AG09319 (cell line): ENCODE results near the gene CRIP1.
A peak's percentile ranks its signal among the peaks of the same experiment; 100 is the strongest.

Experiments
- DNase-seq: peaks from one replicate; pipeline ENCODE4 v3.0.0-alpha.2; 2010; ENCODE audit warnings: low read depth; ENCODE audit errors: extremely low read depth
- TF ChIP-seq, protein P1 (sequence below): IDR thresholded peaks from 2 replicates; pipeline ENCODE4 v1.5.1; 2011; ENCODE audit warnings: low read depth, mild to moderate bottlenecking, inconsistent platforms, low read length, moderate library complexity

CRIP1 gene

DNA sequence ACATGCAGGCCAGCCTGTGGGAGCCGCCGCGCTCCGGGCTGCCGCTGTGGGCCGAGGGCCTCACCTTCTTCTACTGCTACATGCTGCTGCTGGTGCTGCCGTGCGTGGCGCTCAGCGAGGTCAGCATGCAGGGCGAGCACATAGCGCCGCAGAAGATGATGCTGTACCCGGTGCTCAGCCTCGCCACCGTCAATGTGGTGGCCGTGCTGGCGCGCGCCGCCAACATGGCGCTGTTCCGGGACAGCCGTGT lies 42.6 kb downstream of the CRIP1 start:
- TF ChIP-seq, protein P1, sequence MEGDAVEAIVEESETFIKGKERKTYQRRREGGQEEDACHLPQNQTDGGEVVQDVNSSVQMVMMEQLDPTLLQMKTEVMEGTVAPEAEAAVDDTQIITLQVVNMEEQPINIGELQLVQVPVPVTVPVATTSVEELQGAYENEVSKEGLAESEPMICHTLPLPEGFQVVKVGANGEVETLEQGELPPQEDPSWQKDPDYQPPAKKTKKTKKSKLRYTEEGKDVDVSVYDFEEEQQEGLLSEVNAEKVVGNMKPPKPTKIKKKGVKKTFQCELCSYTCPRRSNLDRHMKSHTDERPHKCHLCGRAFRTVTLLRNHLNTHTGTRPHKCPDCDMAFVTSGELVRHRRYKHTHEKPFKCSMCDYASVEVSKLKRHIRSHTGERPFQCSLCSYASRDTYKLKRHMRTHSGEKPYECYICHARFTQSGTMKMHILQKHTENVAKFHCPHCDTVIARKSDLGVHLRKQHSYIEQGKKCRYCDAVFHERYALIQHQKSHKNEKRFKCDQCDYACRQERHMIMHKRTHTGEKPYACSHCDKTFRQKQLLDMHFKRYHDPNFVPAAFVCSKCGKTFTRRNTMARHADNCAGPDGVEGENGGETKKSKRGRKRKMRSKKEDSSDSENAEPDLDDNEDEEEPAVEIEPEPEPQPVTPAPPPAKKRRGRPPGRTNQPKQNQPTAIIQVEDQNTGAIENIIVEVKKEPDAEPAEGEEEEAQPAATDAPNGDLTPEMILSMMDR, result no peak
- no peak for DNase-seq

DNA sequence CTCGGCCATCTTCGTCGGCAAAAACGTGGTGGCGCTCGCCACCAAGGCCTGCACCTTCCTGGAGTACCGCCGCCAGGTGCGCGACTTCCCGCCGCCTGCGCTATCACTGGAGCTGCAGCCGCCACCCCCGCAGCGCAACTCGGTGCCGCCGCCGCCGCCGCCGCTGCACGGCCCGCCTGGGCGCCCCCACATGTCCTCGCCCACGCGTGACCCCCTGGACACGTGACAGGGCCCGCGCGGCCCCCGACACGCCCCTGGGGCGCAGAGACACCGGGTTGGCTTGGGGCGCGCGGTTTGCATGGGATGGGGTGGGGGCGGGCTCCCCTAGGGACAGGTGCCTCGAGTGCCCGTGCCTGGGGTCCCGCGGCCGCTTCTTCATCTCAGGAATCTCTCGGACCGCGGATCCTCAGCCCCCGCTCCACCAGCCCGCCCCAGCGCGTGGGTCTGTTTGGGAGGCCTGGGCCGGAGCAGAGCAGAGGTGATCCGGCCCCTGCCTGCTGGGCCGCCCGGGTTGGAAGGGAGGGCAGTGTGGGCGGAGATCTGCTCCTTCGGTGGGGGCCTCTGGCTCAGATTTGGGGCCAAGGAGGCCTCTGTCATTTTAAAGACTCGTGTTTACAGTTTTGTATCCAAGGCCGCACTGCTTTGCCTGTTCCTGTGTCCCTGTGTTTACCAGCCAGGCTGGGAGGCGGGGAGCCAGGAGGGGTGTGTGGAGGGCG lies 43.0 kb downstream of the CRIP1 start:
- no peak for DNase-seq
- TF ChIP-seq, protein P1, result no peak

- no peak for DNase-seq
- TF ChIP-seq, protein P1, result no peak
Measured at GRCh38 chr14:105530285-105531087, 43.8 kb downstream of the CRIP1 start.

DNA sequence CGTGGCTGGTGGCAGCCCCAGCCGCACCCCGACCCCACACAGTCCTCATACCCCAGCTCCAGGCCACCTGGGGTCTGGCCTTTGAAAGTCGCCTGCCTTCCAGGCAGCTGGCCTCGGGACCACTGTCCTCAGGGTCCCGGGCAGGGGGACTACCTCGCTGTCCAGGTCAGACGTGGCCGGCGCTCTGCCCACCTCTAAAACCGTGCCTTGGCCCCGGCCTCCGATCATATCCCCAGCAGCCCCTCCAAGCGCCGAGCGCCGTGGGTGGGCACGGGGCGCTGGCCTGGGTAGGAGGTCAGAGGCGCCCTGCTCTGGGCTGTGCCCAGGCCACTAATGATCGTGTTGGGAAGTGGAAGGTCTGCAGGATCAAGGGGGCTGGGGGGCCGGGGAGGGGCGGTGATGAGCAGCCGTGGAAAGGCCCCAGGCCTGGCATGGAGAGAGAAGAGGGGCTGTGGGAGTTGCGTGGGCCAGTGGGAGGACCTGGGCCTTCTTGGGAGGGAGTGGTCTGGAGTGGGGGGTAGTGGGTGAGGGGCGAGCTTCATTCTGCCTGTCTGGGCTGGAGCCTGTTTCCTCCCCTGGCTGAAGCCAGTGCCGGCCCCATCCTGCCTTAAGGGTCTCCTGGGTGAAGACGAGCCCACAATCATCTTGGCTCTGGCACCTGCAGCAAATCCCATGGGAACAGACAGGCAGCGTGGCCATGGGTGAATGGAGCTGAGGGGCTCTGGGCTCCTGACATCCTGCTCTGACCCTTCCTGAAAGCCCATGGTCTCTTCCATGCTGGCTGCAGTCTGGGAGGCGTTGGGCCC lies 44.6 kb downstream of the CRIP1 start:
- DNase-seq, result no peak
- TF ChIP-seq, protein P1, result no peak

GRCh38 chr14:105531894-105532623 lies 45.4 kb downstream of the CRIP1 start:
- TF ChIP-seq, protein P1, result no peak
- no peak for DNase-seq

DNA sequence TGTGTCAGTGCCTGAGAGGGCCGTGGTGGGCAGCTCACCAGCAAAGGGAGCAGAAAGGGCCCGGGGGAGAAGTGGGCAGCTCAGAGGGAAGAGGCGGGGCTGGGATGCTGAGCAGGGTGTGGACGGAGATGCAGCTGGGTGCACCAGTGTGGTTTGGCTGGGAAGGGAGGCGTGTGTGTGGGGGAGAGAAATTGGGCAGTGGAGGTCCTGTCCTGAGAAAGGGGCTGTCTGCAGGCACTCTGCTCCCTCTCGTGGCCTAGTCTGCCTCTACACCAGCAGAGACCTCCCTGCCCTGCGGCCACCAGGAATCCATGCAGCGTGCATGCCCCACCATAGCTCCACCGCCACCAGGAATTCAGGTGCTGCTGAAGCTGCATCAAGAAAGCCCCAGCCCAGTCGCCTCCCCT lies 46.1 kb downstream of the CRIP1 start:
- TF ChIP-seq, protein P1, result peak; percentile 40

More for the DNA sequence above, 46.1 kb downstream of the CRIP1 start:
- DNase-seq, result no peak
